A549 treated with RU486 at 1 μM for 4 hours (cell line): ENCODE data around the gene HSPA1A. TPM values are rescaled to one million over a fixed set of nuclear protein-coding genes. Genes with fewer than 3 reads are reported as not detected.

Experiments
- total RNA-seq: library from RNA; stranded (reverse); fragments of 200-300 nt; extraction: Qiagen RNA extraction; gene quantifications from 5 replicates; pipeline ENCODE4 v1.2.3, GENCODE V29; 2022; ENCODE audit warnings: low read depth

HSPA1A gene
- total RNA-seq: 157 to 340 TPM (median 232 TPM) in 5 replicates

DNA sequence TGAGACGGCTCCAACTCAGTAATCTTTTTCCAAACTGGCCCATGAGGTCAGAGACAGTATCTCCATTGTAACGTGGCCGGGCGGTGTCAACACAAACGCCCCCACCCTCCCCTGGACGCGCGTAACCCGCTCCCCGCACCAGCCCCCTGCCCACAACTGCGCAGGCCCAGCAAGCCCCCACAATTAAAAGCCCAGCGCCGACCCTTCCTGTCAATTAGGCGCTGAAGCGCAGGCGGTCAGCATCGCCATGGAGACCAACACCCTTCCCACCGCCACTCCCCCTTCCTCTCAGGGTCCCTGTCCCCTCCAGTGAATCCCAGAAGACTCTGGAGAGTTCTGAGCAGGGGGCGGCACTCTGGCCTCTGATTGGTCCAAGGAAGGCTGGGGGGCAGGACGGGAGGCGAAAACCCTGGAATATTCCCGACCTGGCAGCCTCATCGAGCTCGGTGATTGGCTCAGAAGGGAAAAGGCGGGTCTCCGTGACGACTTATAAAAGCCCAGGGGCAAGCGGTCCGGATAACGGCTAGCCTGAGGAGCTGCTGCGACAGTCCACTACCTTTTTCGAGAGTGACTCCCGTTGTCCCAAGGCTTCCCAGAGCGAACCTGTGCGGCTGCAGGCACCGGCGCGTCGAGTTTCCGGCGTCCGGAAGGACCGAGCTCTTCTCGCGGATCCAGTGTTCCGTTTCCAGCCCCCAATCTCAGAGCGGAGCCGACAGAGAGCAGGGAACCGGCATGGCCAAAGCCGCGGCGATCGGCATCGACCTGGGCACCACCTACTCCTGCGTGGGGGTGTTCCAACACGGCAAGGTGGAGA is at the start of gene HSPA1A, which contains the start of gene HSPA1L:
TSS of gene HSPA1A (plus strand) at position 519 of the 814 bp plus-strand sequence. CDS start at position 733, 214 bp downstream.
TSS of gene HSPA1L (minus strand) at position 259 of the 814 bp plus-strand sequence. CDS start 3,311 bp downstream, outside the sequence.

GRCh38 chr6:31776989-31777666 is 38.2 kb upstream of the HSPA1A start, which contains the start of gene VWA7:
TSS of gene VWA7 (minus strand) at chr6:31777328. CDS start at chr6:31776779, 549 bp downstream.

GRCh38 chr6:31795616-31796298 is 19.6 kb upstream of the HSPA1A start, which contains the start of gene VARS1:
TSS of gene VARS1 (minus strand) at chr6:31795752. CDS start at chr6:31795217, 535 bp downstream.

GRCh38 chr6:31806470-31807272 is 8.7 kb upstream of the HSPA1A start, which contains the start of gene LSM2:
TSS of gene LSM2 (minus strand) at chr6:31806966. CDS start at chr6:31806757, 209 bp downstream.

DNA sequence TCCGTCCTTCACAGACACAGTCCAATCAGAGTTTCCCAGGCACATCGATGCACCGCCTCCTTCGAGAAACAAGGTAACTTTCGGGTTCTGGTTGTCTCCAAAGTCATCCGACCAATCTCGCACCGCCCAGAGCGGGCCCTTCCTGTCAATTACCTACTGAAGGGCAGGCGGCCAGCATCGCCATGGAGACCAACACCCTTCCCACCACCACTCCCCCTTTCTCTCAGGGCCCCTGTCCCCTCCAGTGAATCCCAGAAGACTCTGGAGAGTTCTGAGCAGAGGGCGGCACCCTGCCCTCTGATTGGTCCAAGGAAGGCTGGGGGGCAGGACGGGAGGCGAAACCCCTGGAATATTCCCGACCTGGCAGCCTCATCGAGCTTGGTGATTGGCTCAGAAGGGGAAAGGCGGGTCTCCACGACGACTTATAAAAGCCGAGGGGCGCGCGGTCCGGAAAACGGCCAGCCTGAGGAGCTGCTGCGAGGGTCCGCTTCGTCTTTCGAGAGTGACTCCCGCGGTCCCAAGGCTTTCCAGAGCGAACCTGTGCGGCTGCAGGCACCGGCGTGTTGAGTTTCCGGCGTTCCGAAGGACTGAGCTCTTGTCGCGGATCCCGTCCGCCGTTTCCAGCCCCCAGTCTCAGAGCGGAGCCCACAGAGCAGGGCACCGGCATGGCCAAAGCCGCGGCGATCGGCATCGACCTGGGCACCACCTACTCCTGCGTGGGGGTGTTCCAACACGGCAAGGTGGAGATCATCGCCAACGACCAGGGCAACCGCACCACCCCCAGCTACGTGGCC is 12.1 kb downstream of the HSPA1A start, which contains the start of gene HSPA1B:
TSS of gene HSPA1B (plus strand) at position 453 of the 794 bp plus-strand sequence. CDS start at position 666, 213 bp downstream.

DNA sequence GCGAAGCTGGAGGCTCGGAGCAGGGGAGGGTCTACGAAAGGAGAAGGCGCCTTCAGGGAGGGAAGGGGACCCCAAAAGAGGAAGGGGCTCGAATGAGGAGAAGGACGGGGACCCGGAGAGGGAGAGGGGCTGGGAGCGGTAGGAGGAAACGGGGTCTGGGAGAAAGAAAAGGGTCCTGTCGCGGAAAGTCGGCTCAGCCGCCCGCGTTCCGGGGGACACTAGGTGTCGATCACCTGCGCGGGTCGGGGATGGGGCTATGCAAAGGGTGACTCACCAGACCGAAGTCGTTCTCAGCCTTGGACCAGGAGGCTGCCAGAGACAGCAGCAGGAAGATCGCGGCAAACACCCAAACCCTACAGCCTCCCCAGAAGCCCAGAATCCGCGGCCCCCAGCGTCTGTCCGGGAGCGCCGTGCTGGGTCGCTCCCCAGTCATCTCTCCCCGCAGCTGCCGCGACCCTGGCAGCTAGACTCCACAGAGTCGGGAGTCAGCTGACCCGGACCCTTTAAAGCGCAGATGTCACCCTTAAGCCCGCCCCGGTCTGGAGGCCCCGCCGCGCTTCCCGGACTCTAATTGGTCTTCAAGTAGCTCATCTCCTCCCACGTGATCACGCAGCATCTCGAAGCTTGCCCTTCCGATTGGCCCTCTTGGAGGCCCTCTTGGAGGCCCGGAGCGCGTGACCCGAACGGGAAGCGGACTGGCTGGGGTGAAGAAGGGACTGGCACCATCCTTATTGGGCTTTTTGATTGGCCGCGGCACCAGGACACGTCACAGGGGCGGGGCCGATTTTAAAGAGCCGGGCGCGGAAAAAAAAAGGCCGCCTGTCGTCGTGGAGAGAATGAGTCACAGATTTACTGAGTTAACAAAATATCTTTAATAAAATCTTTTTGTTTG is 47.2 kb downstream of the HSPA1A start, which contains the start of gene NEU1:
TSS of gene NEU1 (minus strand) at position 478 of the 892 bp plus-strand sequence. CDS start at position 433, 45 bp downstream.

Other genes with a start within 250 kb of the HSPA1A start
- gene LTA, start 243.3 kb upstream of the HSPA1A start, total RNA-seq: 0.10 TPM in 1 of 5 replicates, not detected in the others
- gene TNF, start 240.0 kb upstream of the HSPA1A start, total RNA-seq: 0.10 to 0.19 TPM in 2 of 5 replicates, not detected in the others
- gene LTB, start 233.1 kb upstream of the HSPA1A start, total RNA-seq: 0.25 to 0.57 TPM (median 0.49 TPM) in 4 of 5 replicates, not detected in the other
- 0.28 to 1.3 TPM in 2 of 5 replicates, not detected in the others for gene LST1, start 229.3 kb upstream of the HSPA1A start, total RNA-seq
- gene NCR3, start 222.5 kb upstream of the HSPA1A start, total RNA-seq: not detected in 5 replicates
- gene AIF1, start 200.3 kb upstream of the HSPA1A start, total RNA-seq: not detected in 5 replicates
- 64.9 to 89.6 TPM (median 85.2 TPM) in 5 replicates for gene PRRC2A, start 194.8 kb upstream of the HSPA1A start, total RNA-seq
- 107 to 155 TPM (median 142 TPM) in 5 replicates for gene BAG6, start 162.9 kb upstream of the HSPA1A start, total RNA-seq
- 2.8 to 3.3 TPM (median 2.9 TPM) in 5 replicates for gene APOM, start 159.6 kb upstream of the HSPA1A start, total RNA-seq
- 10.4 to 12.9 TPM (median 12.5 TPM) in 5 replicates for gene C6orf47, start 154.8 kb upstream of the HSPA1A start, total RNA-seq
- 10.0 to 13.7 TPM (median 13.3 TPM) in 5 replicates for gene GPANK1, start 150.5 kb upstream of the HSPA1A start, total RNA-seq
- gene CSNK2B, start 149.5 kb upstream of the HSPA1A start, total RNA-seq: 168 to 197 TPM (median 178 TPM) in 5 replicates
- 3.7 to 6.0 TPM (median 4.3 TPM) in 5 replicates for gene LY6G5B, start 145.6 kb upstream of the HSPA1A start, total RNA-seq
- 0.77 to 1.9 TPM (median 1.2 TPM) in 5 replicates for gene LY6G5C, start 134.5 kb upstream of the HSPA1A start, total RNA-seq
- 14.1 to 20.1 TPM (median 18.3 TPM) in 5 replicates for gene ABHD16A, start 112.2 kb upstream of the HSPA1A start, total RNA-seq
- gene LY6G6F, start 108.7 kb upstream of the HSPA1A start, total RNA-seq: not detected in 5 replicates
- gene LY6G6D, start 100.2 kb upstream of the HSPA1A start, total RNA-seq: not detected in 5 replicates
- 0.20 TPM in 1 of 5 replicates, not detected in the others for gene LY6G6C, start 93.8 kb upstream of the HSPA1A start, total RNA-seq
- not detected in 5 replicates for gene MPIG6B, start 92.2 kb upstream of the HSPA1A start, total RNA-seq
- 26.5 to 32.4 TPM (median 29.4 TPM) in 5 replicates for gene DDAH2, start 86.2 kb upstream of the HSPA1A start, total RNA-seq
- gene CLIC1, start 79.0 kb upstream of the HSPA1A start, total RNA-seq: 476 to 542 TPM (median 495 TPM) in 5 replicates
- gene MSH5, start 75.5 kb upstream of the HSPA1A start, total RNA-seq: 10.2 to 14.3 TPM (median 13.0 TPM) in 5 replicates
- 2.0 to 4.2 TPM (median 3.7 TPM) in 5 replicates for gene SAPCD1, start 52.9 kb upstream of the HSPA1A start, total RNA-seq
- gene VWA7, start 38.2 kb upstream of the HSPA1A start, total RNA-seq: 1.2 to 2.0 TPM (median 1.7 TPM) in 5 replicates
- gene VARS1, start 19.8 kb upstream of the HSPA1A start, total RNA-seq: 50.9 to 59.8 TPM (median 55.8 TPM) in 5 replicates
- gene LSM2, start 8.6 kb upstream of the HSPA1A start, total RNA-seq: 54.4 to 77.8 TPM (median 60.7 TPM) in 5 replicates
- gene HSPA1L, start 260 bp upstream of the HSPA1A start, total RNA-seq: 1.2 to 1.5 TPM (median 1.2 TPM) in 5 replicates
- gene HSPA1B, start 12.2 kb downstream of the HSPA1A start, total RNA-seq: 120 to 260 TPM (median 177 TPM) in 5 replicates
- gene NEU1, start 47.3 kb downstream of the HSPA1A start, total RNA-seq: 21.7 to 35.4 TPM (median 28.7 TPM) in 5 replicates
- 0.07 to 0.30 TPM in 2 of 5 replicates, not detected in the others for gene SLC44A4, start 63.5 kb downstream of the HSPA1A start, total RNA-seq
- 22.5 to 32.0 TPM (median 30.5 TPM) in 5 replicates for gene EHMT2, start 82.2 kb downstream of the HSPA1A start, total RNA-seq
- gene ZBTB12, start 86.5 kb downstream of the HSPA1A start, total RNA-seq: 3.1 to 4.9 TPM (median 4.2 TPM) in 5 replicates
- gene C2, start 112.2 kb downstream of the HSPA1A start, total RNA-seq: 0.15 to 0.45 TPM (median 0.35 TPM) in 5 replicates
- gene CFB, start 130.6 kb downstream of the HSPA1A start, total RNA-seq: 2.0 to 3.3 TPM (median 2.9 TPM) in 5 replicates
- 75.3 to 97.3 TPM (median 88.3 TPM) in 5 replicates for gene NELFE, start 143.4 kb downstream of the HSPA1A start, total RNA-seq
- gene SKIC2, start 143.6 kb downstream of the HSPA1A start, total RNA-seq: 19.8 to 25.9 TPM (median 24.7 TPM) in 5 replicates
- 11.0 to 14.3 TPM (median 11.9 TPM) in 5 replicates for gene DXO, start 156.6 kb downstream of the HSPA1A start, total RNA-seq
- 0.50 to 1.7 TPM (median 0.99 TPM) in 5 replicates for gene C4A, start 166.5 kb downstream of the HSPA1A start, total RNA-seq
- 0.34 to 1.5 TPM (median 0.57 TPM) in 5 replicates for gene C4B, start 199.3 kb downstream of the HSPA1A start, total RNA-seq
- gene CYP21A2, start 222.9 kb downstream of the HSPA1A start, total RNA-seq: not detected in 5 replicates